GM18526 (cell line): ENCODE results near the gene ASAP3.

Experiments used
- POLR2A ChIP-seq: IDR thresholded peaks from 3 replicates; pipeline ENCODE4 v1.6.1; 2011; ENCODE audit not compliant: insufficient read length; ENCODE audit errors: extremely low read depth

ASAP3 gene

DNA sequence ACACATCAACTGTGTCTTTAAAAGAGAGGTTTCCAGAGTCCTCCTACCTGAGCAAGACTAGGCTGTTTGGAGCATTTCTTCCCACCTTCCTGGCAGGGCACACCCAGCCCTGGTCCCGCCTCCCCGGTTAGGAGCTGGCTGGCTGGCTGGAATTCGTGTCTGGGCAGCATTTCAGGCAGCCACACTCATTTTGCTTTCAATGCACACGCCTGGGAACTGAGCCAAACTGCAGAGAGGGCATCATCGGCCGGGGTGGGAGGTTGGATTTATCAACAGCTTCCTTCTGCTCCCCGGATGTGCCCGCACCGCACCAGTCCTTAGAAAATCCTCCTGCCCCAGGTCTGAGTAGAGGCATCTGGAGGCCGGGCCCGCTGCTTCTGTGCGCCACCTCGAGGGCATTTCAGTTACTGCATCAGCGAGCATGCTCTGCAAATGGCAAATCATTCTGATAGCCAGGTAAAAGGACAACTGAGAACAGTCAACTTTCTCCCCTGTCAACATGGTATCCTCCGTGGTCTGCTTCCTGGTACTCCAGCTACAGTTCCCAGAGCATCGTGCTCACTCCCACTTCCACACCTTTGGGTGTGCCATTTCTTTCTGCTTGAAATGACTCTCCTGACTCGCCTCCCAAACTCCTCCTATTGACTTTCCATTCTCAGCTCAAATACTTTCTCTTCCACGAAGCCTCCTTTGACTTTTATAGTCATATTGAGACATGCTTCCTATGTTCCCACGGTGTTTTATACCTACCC lies 80.1 kb downstream of the ASAP3 start:
- no peak for TF ChIP-seq POLR2A

DNA sequence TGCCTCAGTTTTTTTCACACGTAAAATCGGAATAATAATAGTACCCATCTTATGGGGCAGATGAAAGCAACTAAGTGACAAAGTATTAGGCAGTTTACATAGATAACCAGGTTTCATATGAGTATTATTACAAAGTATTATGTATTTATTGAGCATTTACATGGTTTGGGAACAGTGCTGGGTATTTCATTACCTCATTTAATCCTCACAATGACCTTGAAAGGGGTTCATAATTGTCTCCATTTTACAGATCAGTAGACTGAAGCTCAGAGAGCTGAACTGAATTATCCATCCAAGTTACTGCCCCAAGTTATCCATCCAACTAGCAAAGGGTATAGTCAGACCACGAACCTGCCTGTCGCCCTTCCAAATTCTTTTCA lies 80.6 kb downstream of the ASAP3 start:
- TF ChIP-seq POLR2A: no peak

DNA sequence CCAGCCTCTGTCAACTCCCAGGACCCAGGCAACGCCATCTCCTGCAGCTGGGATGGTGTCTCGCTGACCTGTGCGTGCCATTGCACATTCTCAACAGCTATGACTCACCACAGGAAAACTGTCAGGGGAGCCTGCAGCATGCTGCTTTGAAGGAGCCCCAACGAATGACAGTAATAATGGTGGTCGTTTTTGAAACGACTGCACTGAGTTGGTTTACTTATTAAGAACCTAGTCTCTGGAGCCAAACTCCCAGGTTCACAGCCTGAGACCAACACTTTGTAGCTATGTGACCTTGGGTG lies 81.0 kb downstream of the ASAP3 start:
- TF ChIP-seq POLR2A: no peak

DNA sequence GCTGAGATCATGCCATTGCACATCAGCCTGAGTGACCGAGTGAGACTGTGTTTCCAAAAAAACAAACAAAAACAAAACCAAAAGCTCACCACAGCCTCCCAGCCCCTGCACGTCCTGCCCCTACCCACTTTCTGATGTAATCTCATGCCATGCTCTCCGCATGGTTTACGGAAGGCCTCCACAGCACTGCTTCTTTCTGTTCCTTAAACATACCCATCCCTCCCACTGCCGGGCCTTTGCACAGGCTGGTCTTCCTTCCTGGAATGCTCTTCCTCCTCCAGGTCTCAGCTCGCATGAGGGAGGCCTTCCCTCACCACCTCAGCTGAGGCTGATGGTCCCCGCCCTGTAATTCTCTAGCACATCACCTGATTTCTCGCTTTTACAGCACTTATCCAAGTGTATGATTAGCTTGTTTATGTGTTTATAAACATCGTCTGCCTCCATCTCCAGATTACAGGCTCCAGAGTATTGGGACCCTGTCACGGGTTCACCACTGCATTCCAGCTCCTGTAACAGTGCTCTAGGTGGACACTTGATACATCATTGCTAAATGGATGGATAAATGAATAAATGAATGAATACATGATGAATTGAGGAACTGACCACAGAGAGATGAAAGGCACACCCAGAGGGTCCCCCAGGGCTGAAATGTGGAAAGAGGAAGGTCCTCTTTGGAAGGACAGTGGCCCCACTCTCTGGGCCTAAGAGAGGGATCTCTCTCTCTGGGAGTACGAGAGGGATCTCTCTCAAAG lies 81.5 kb downstream of the ASAP3 start:
- no peak for TF ChIP-seq POLR2A

DNA sequence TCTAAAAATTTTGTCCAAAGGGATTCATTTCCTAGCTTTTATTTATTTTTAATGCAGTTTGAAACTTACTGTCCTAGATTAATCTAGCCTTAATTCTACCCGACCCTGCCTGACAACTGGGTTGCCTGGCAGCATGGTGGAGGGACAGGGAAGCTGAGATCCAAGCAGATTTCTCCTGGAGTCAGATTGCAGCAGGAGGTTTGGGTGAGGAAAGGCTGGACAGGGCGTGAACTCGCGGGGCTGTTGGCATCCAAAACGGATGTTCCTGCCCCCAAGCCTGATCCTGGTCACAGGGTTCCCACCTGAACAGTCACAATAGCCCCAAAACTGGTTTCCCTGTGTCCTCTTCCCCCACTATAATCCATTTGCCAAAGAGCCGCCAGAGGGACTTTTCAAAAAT lies 82.7 kb downstream of the ASAP3 start:
- TF ChIP-seq POLR2A: no peak

DNA sequence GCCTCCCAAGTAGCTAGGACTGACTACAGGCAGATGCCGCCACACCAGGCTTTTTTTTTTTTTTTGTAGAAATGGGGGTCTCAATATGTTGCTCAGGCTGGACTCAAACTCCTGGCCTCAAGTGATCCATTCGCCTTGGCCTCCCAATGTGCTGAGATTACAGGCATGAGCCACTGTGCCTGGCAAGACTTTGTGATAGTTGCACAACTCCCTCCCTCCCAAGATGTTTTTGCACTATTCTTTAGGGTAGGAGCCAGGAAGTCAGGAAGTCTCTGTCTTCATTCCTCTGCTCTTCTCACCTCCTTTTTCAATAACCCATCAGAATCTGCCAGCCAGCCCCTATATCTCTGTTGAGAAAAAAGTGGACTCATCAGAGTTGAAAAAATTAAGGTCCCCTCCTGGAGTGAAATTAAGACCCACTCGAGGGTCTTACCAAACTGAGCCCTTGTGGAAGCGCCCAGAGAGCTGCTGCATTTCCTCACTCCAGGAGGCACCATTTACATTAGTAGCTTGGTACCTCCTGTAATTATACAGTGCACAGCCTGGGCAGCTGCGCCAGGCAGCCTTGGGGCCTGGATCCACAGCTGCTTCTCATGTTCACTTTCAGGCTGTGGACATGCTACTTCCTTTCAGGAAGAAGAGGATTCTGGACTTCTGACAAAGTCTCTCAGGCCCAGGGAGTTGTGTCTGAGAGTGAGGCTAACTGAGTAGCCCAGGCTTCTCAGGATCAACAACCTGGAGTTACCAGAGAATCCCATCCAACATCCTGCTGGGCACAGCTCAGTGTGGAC lies 83.5 kb downstream of the ASAP3 start:
- TF ChIP-seq POLR2A: no peak

DNA sequence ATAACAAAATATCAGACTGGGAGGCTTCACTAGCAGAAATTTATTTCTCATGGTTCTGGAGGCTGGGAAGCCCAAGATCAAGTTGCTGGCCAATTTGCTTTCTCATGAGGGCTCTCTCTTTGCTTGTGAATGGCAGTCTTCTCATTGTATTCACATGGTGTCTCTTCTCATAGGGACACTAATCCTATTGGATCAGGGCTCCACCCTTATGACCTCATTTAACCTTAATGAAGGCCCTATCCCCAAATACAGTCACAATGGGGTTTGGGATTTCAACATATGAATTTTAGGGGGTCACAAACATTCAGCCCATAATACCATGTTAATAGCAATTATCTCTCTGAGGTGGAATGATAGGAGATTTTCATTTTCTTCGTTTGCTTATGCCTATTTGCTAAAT lies 84.8 kb downstream of the ASAP3 start:
- no peak for TF ChIP-seq POLR2A

DNA sequence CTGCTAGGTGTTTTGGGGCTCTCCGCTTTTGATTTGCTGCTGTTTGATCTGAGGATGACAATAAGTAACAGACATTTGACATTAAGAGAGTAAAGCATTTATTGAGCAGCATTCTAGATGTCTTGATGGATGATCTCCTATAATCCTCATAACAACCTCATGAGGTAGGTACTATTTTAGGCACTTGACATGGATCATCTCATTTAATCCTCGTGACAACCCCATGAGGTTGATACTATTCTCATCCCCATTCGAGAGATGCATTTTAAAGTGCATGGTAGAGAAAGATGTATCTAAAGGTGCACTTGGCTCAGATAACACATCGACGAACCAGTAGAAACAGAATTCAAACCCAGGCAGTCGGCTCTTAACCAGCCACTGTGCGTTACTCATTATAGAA lies 86.1 kb downstream of the ASAP3 start:
- TF ChIP-seq POLR2A: no peak

DNA sequence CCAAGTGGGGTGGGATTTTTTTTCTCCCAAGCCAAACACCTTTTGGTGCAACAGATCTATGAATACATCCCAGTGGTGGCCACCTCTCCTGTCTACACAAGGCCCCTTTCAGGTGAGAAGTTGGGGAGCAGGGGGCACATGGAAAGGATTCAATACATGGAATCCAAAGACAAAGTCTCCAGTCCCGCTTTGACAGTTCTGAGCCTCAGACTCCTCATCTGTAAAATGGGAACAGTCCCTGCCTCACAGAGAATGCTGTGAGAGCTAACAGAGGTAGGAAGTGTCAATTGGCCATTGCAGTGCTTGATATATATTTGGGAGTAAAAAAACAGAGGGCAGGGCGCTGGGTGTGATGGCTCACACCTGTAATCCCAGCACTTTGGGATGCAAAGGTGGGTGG lies 87.6 kb downstream of the ASAP3 start:
- TF ChIP-seq POLR2A: no peak

DNA sequence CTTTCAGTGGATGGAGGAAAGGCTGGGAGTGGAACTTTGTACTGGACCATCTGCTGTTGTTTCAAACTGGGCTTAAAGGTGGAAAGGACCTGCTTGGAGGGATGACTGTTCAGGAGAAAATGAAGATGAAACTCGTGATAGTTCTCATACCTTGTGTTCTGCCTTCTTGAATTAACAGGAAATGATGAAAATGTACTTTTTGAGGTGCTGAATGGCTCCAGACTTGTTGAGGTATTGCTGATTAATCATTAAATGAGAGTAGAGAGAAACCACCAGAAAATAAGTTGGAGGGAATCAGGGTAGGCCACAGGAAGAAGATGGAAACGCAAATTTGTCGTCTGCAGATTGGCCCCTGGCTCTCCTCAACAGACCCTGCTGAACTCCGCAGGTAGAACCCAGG lies 88.1 kb downstream of the ASAP3 start:
- no peak for TF ChIP-seq POLR2A

DNA sequence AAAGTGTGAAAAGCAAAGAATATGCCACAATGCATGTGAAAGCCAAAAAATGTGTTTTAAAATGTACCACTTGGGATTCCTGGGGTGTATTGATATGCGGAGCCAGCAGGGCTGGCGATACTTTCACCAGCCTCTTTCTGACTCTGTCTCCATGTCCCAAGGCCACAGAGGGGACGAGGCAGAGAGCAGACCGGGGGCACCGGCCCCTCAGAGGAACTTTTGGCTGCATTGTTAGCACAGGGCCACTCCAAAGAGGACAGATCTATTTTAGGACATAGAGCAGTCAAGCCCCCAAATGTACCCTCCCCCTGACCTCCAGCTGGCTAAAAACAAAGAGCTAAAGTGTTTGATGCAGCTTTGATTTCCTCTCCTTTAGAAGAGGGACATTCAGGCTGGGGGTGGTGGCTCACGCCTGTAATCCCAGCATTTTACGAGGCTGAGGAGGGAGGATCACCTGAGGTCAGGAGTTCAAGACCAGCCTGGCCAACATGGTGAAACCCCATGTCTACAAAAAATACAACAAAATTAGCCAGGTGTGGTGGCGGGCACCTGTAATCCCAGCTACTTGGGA lies 88.7 kb downstream of the ASAP3 start:
- no peak for TF ChIP-seq POLR2A

DNA sequence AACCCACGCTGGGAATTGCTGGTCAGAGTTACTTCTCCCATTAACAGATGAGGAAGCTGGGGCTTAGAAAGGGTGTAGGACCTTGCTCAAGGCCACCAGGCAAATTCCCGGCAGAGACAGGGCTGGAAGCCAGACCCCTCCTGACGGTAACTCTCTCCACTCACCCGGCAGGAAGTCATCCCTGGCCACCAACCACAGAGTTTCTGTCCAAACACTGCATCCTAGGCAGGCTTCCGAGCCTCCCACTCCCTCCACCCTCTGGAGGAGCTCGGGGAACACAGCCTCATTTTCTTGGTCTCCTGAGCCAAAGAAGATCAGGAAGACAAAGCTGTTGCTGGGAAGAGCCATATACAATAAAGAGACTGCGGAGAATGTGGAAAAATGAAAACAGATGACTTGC lies 89.3 kb downstream of the ASAP3 start:
- TF ChIP-seq POLR2A: no peak

DNA sequence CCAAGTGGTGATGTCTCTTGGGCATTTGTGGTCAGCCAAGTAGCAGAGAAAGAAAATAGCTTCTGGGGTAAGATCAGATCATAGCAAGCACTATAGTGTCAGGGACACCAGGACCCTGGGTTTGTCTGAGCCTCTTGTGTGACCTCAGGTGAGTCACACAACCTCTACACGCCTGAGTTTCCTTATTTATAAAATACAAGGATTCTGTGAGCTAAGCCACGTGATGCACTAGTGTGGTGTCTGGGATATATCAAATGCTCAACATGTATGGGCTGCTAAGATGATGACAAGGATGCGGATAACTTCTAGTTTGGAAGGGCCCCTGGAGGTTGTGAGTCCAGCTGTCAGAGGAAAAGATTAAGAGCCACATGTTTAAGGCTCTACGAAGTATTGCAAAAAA lies 89.8 kb downstream of the ASAP3 start:
- no peak for TF ChIP-seq POLR2A

DNA sequence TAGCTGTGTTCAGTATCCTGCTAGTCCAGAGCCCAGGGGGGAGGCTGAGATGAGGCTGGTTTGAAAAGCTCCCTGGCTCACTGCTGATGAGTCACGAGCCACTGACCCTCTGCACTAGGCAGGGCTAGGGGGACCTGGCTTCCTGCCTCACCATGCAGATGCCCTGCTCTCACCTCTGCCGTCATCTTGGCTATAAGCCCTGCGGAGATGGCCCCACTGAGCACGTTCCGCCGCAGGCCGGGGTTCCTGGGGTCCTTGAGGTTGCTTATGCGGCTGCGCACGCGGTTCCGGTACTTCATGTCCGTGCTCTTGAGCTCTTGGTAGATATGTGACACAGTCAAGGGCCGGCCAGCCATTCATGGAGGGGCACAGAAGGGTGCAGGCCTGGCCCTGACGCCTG lies 90.3 kb downstream of the ASAP3 start:
- TF ChIP-seq POLR2A: no peak

DNA sequence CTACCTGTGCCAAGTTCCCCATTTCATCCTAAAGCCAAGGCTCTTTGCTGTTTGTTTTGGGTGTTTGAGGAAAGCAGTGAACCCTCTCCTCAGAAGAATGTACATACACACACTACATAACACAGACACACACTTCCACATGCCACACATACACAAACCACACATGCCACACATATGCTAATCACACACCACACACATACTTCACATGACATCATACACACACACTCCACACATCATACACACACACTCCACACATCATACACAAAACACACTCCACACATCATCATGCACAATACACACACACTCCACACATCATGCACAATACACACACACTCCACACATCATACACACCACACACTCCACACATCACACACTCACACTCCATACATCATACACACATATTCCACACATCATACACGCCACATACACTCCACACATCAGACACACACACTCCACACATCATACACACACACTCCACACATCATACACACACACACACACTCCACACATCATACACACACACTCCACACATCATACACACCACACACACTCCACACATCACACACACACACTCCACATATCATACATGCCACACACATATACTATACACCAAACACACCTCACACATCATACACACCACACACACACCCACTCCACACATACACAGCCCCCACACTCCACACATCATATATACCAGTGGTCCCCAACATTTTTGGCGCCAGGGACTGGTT lies 91.7 kb downstream of the ASAP3 start:
- TF ChIP-seq POLR2A: no peak
